ENCODE results near the gene TLE1. TPM values are rescaled to one million over a fixed set of nuclear protein-coding genes. Genes with fewer than 3 reads are reported as not detected.

TLE1 gene
- total and polyA plus RNA-seq, 9 of the 15 experiments (the other 6 are each of a cell fraction or from before 2014, with no cell fraction given): 0.11 TPM; not detected in 8

GRCh38 chr9:81684635-81685034 is 4.7 kb downstream of the TLE1 start:
- no peak overlapping the region for H3K4me2 ChIP-seq (ENCODE audit: insufficient read depth, low read length)
- BruUV-seq (replicated peaks): no TSS peak

More at GRCh38 chr9:81684635-81685034, 4.7 kb downstream of the TLE1 start:
- ATAC-seq (no peak), DNase-seq (ENCODE audit: extremely low read depth in 1 of 4, low spot score in 3 of 4) (no peak), FAIRE-seq (no peak)
- H3K4me1 ChIP-seq (replicated peaks in 1 of 2; ENCODE audit: control insufficient read depth in 2 of 2, insufficient read depth in 2 of 2, low read length in 2 of 2): no peaks in the 10 kb centered on the region
- ChIA-PET CTCF (ENCODE audit: low intra/inter-chr PET ratio) (no interaction called here), POLR2A (no interaction called here)
- WGBS (ENCODE audit: insufficient coverage, low coverage, missing lambda C conversion rate): 0% methylated on average over 4 of the region's 4 CpGs
- H3K9me3 ChIP-seq (replicated peaks; ENCODE audit: control insufficient read depth, insufficient read depth, low read depth, low read length): no peaks in the 10 kb centered on the region
- H3K79me2 ChIP-seq (ENCODE audit: control insufficient read depth, insufficient read depth, low read length): no peaks in the 10 kb centered on the region
- intact Hi-C loops (cut with micrococcal nuclease): no loop called here
- H2AFZ ChIP-seq (ENCODE audit: low read depth, low read length): no peak overlapping the region
- H3K9ac ChIP-seq (ENCODE audit: insufficient read depth in 1 of 2, low read depth in 2 of 2, low read length in 2 of 2): no peak overlapping the region
- H3K4me3 ChIP-seq: no peak overlapping the region
- in situ Hi-C loops (cut with MboI): no loop called here
- no peak overlapping the region for H3K27ac ChIP-seq (ENCODE audit: extremely low read depth, low read depth, low read length)
- H3K27me3 ChIP-seq (ENCODE audit: control insufficient read depth in 2 of 2, insufficient read depth in 2 of 2, low read length in 2 of 2): no peaks in the 10 kb centered on the region
- no peaks in the 10 kb centered on the region for H3K9me1 ChIP-seq (ENCODE audit: control insufficient read depth, insufficient read depth, low read length)
- TF ChIP-seq ZNF384 (IDR thresholded peaks at IDR 0.05; ENCODE audit: low read depth, low read length) (no peak), ZNF431 (CRISPR knock-in tag; IDR thresholded peaks at IDR 0.05) (no peak), BRCA1 (IDR thresholded peaks at IDR 0.05) (no peak), BRCA1 (CRISPR knock-in tag; IDR thresholded peaks at IDR 0.05) (no peak), ZNF165 (CRISPR knock-in tag; IDR thresholded peaks at IDR 0.05; ENCODE audit: borderline replicate concordance) (no peak), TAF15 (IDR thresholded peaks at IDR 0.05; ENCODE audit: low read depth, low read length) (no peak), SP1 (CRISPR knock-in tag; IDR thresholded peaks at IDR 0.05) (no peak), NFE2 (IDR thresholded peaks at IDR 0.05; ENCODE audit: low read depth) (no peak), ESRRB (CRISPR knock-in tag; IDR thresholded peaks at IDR 0.05; ENCODE audit: borderline replicate concordance) (no peak), KAT8 (IDR thresholded peaks at IDR 0.05; ENCODE audit: low read depth) (no peak), PTTG1 (tag; IDR thresholded peaks at IDR 0.05; ENCODE audit: low read depth) (no peak), ZNF354B (CRISPR knock-in tag; IDR thresholded peaks at IDR 0.05) (no peak), AFF1 (IDR thresholded peaks at IDR 0.05; ENCODE audit: low read depth in 1 of 2, partially characterized antibody in 2 of 2) (no peak)
- TF ChIP-seq, protein P1, sequence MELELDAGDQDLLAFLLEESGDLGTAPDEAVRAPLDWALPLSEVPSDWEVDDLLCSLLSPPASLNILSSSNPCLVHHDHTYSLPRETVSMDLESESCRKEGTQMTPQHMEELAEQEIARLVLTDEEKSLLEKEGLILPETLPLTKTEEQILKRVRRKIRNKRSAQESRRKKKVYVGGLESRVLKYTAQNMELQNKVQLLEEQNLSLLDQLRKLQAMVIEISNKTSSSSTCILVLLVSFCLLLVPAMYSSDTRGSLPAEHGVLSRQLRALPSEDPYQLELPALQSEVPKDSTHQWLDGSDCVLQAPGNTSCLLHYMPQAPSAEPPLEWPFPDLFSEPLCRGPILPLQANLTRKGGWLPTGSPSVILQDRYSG (tag; conservative IDR thresholded peaks at IDR 0.05; ENCODE audit: low read depth): no peak
- H4K20me1 ChIP-seq (replicated peaks; ENCODE audit: control insufficient read depth, insufficient read depth, low read length): no peaks in the 10 kb centered on the region
- no peaks in the 10 kb centered on the region for H3K36me3 ChIP-seq (ENCODE audit: control insufficient read depth, insufficient read depth, low read length)
